Right ventricle myocardium superior (tissue), 1 donor: Measurements from ENCODE around the gene DEPDC7. TPM values are rescaled to one million over a fixed set of nuclear protein-coding genes. Genes with fewer than 3 reads are reported as not detected.

Experiments used
- total RNA-seq: library from RNA; stranded (reverse); fragmentation: NEBNext Ultra II Directional; extraction: Animal tissue kit (Norgen Biotek cat#: 25700); gene quantifications from one replicate; pipeline ENCODE4 v1.2.1, GENCODE V29; 2021
- donor health status: DM: no; HTN: yes; CAD: no; lungs with severe emphysema.

Gene DEPDC7
- total RNA-seq, 1 donor from 2014 or later = 0.32 TPM

Other genes with a start within 250 kb of the DEPDC7 start
- gene CCDC73, start 221.2 kb upstream of the DEPDC7 start, total RNA-seq = not detected
- 0.59 TPM for gene PRRG4, start 186.0 kb upstream of the DEPDC7 start, total RNA-seq
- 13.3 TPM for gene QSER1, start 123.1 kb upstream of the DEPDC7 start, total RNA-seq
- gene TCP11L1, start 23.7 kb downstream of the DEPDC7 start, total RNA-seq = 5.4 TPM
- 9.6 TPM for gene CSTF3, start 145.6 kb downstream of the DEPDC7 start, total RNA-seq
- 294 TPM for gene HIPK3, start 241.5 kb downstream of the DEPDC7 start, total RNA-seq